SH-SY5Y (cell line): ENCODE measurements around the gene RBBP7.

Experiments
- GATA2 ChIP-seq: IDR thresholded peaks from 2 replicates; pipeline ENCODE4 v1.6.1; 2011; ENCODE audit warnings: mild to moderate bottlenecking, low read depth, low read length
- GATA3 ChIP-seq: IDR thresholded peaks from 2 replicates; pipeline ENCODE4 v1.6.1; 2011; ENCODE audit warnings: low read depth, mild to moderate bottlenecking, low read length, moderate library complexity

GRCh38 chrX:16862829-16863228, 7.3 kb downstream of the RBBP7 start:
- TF ChIP-seq GATA3: no peak
- TF ChIP-seq GATA2: no peak
